HG02943 (cell line): ENCODE measurements around the gene CACNA1I.

ENCODE experiments used
- ATAC-seq: cut with Tn5 transposase; IDR thresholded peaks from one replicate; pipeline ENCODE4 v1.9.1; 2021; ENCODE audit warnings: mild to moderate bottlenecking, low read depth, moderate library complexity; ENCODE audit not compliant: unreplicated experiment

CACNA1I gene

DNA sequence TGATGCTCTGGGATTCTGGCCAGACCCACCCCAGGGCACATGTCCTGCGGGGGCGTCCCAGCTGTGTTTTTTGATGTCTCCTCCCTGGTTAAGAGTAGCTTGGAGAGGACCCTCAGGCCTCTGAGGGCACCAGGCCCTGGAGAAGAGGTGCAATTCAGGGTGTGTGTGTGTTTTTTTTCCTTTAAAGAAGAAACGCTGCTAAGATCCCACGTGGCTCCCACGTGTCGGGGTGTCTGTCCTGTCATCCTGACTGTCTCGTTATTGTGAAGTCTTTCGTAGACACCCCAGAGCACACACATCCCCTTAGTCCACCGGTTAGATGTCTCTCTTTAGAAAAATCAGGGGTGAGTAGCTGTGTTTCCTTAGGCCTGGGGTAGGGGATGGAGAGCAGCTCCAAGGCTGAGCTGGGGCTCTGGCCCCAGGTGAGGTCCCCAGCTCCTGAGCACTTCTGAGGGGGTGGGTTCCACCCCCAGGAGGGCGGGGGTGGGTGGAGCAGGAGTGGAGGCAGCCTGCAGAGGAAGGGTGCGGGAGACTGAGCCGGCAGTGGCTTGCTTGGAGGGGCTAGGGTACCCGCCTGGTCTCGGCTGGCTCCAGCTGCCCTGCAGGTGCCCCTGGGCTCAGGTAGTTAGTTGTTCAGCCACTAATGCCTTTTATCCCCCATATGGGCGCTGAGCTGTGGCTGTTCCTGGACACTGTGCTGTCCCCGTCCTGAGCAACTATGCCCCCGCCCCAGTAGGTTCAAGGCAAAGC, 116.4 kb downstream of the CACNA1I start:
- no peak for ATAC-seq

DNA sequence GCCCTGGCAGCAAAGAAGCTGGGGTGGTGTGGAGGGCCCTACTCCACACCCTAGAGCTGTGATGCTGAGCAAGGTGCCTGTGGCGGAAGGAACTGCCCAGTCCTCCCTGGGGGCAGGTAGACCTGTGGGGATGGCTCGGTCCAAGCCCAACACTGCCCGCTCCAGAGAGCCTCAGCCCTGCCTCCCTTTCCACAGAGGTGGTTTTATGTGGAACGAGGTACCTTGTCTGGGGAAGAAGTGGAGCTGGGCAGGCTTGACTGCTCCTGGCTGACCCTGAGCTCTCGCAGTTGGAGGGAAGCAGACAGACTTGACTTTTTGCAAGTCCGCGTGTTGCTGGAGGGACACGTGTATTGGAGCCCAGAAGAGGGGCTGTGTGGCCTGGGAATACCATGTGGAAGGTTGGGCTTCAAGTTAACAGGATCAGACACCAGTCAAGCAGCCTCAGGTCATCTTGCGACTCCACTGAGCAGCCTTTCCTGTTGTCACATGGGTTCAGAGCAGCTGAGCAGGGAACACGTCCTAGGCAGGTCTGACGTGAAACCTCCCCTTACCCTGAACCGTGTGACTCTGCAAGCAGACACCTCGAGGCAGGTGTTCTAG, 117.7 kb downstream of the CACNA1I start:
- no peak for ATAC-seq

DNA sequence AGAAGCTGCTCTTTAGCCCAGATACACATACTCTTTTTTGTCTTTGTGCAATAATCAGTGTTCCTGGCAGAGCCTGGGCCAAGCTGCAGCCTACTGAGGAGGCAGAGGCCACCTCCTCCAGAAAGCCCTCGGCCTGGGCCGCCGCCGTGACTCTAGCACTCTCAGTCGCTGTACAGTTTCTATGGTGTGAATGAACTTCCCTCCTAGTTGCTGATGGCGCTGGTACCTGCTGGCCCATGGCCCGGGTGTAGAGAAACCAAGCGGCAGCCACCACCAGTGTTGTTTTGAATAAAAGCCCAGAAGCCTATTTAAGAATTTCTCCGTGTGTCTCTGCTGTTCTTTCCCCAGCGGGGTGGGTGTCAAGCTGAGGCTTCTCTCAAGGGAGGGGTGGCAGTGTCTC, 118.9 kb downstream of the CACNA1I start:
- ATAC-seq, result no peak

DNA sequence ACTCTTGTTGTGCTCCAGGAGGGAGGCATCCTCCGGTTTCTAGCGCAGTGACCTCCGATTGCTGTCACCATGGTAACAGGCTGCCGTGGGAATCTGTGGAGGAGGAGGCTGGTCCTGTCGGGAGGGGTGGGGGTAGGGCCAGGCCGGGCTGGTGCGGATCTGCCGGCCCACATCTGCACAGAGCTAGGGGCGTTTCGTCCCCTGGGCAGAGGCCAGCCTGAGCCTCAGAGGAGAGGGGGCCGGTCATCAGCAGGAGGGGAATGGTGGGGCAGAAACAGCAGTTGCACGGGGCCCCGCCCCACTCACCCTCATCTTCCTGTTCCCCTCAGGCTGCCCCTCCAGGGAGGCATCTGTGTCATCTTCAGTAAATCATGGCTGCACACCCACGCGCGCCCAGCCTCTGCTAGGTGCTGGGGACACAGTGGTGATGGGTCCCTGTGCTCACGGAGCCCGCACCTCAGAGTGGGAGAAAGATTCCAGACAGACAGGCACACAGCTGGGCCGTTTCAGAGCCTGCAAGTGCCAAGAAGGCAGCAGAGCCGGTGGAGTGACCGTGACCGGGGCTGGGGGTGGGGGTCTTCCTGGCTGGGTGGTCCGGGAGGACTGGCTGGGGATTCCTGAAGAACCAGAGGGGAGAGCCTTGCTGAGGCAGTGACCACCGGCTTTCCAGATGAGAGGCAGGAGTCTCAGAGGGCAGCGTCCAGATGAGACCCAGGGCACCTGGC, 120.5 kb downstream of the CACNA1I start:
- no peak for ATAC-seq

DNA sequence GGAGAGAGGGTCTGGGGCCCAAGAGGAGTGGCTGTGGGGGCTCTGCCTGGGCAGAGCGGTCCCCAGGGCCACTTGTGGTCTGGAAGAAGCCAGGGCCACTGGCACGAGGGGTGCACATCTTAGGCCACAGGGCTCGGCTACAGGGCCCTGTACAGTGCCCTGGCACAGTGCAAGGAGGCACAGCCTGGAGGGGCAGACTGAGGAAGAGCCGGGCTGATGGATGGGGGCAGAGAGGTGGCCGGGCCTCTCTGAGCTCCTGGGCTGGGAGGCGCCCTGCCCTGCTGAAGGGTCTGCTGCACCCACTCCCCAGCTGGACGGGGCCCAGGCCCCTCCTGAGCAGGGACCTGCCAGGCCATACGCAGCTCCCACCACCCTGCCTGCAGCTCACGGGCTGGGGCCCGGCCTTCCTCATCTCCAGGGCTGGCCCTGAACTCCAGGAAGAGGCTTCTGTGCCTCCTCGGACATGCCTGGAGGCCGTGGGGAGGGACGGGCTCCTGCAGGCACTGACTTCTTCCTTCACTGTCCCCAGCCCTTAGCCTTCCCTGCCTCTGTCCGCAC, 123.5 kb downstream of the CACNA1I start:
- ATAC-seq, result no peak

DNA sequence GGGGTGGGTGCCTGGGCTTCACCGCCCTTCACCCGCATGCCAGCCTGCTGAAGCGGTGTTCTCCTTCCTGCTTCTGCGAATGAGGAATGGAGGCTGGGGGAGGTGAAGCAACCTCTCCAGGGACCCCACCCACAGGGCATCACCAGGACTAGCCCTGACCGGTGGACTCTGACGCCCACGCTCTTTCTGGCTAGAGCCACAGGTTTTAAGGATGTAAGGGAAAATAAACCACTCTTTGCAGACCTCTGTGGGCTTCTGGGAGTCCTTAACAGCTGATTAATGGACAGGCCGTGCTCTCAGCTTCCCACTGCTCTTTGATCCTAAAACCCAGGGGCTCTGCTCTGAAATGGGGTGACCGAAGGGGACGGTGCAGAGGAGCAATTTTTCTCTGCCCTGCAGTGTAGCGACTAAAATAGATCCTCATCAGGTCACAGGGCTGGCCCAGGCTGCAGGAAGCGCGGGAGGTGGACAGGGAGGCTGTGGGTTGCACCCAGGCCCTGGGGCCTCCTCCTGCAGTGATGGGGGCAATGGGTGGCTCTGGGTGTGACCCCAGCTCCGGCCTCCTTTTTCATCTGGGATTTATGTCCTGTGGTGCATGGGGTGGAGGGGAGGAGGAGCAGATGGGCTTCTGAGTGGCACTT, 127.4 kb downstream of the CACNA1I start:
- no peak for ATAC-seq

DNA sequence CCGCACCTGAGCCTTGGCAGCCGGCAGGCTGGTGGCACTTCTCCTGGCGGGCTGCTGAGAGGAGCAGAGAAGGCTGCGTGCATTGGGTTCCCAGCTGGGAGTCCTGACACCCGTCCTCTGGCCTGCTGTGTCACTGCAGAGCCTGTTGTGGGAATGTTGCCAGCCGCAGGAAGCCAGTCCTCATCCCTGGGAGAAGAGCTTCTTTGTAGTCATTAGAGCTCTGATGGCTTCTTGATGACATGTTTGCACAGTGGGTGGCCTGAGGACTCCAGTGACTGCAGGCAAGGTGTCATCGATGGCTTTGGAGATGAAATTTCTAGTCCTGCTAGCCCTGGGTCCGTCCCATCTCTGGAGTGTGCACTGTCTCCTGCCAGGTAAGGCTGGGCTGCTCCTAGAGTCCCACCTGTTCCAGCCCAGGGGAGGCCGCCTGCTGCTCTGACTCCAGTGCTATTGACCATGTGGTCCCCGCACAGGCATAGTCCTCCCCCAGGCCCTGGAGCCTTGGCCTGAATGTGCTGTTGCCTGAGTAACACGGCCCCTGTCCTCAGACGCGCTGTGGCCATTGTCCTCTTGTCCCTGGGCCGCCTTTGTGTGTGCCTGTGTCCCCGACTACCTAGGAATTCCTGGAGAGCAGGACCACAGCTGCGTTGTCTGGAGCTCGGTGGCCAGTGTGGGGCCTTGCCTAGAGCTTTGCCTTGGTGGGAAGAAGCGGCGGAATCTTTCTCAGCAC, 129.2 kb downstream of the CACNA1I start:
- ATAC-seq, result no peak

DNA sequence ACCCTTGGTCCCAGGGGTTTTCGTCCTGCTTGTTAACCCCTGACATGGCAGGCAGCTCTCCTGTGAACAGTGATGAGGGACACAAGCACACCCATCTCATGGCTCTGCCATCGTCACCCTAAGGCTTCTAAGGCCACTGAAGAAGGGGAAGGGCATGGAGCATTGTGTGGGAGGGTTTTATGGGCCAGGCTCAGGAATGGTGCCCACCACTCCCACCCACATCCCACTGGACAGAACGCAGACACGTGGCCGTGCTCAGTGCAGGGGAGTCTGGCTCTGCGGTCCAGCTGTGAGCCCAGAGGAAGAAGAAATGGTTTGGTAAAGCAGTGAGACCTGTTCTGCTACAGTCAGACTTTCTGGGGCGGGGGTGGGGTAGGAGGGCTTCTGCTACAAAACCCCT, 130.0 kb downstream of the CACNA1I start:
- ATAC-seq, result no peak

DNA sequence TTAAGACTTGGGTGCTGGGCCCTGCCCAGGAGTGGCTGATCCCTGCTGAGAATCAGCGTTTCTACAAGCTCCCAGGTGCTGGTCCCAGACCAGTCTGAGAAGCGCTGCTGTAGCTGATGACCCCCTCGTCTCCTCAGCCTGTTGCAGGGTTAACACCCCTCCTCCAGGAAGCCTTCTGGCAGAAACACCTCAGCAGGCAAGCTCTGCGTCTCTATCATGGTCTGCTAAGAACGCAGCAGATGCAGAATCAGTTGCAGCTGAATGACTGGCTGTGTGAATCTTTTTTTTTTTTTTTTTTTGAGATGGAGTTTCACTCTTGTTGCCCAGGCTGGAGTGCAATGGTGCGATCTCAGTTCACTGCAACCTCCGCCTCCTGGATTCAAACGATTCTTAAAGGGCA, 132.5 kb downstream of the CACNA1I start:
- ATAC-seq, result no peak

DNA sequence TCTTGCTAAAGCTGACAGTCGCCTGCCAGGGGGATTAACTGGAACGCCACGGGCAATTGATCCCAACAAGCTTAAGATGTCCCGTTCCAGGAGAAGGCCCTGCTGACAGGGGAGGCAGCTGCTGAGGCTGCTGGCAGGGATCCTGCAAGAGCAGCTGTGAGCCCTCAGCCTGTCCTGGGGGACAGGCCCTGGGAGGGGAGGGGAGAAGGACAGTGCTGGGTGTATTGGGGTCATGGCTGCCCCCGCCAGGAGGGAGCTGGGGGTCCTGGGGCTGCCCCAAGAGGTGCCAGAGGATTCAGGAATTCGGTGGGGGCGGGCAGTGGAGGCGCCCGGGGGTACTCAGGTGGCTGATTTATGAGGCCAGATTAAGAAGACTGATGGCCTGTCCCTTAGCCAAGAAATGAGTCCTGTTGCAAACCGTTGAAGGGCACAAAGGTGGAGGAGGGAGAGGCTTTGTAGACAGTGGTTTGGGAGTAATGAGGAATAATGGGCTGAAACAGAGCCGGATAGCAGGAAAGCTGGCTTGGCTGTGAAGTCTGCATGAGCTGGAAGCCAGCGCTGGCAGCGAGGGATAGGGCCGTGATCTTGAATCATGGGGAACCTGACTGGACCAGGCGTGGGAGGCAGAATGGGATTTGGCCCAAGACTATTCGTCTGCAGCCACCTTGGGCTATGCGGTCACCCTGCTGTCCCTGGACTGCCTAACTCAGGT, 133.5 kb downstream of the CACNA1I start:
- no peak for ATAC-seq

DNA sequence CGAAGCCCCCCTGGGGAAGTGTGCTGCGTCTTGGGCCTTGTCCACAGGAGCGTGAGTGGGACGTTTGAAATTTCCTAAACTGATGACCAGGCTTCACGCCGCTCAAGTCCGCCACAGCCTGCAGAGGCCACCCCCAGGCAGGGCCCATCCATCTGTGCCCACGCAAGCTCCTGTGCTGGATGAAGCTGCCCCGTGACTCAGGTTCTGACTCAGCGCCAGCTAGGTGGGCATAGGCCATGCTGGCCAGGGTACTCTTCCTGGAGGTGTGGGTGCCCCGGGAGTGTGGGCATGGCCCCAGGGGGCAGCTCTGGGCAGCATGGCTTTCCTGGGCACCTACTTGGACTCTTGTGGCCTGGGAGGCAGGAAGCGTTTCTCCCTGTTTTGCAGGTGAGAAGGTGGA, 134.8 kb downstream of the CACNA1I start:
- no peak for ATAC-seq

DNA sequence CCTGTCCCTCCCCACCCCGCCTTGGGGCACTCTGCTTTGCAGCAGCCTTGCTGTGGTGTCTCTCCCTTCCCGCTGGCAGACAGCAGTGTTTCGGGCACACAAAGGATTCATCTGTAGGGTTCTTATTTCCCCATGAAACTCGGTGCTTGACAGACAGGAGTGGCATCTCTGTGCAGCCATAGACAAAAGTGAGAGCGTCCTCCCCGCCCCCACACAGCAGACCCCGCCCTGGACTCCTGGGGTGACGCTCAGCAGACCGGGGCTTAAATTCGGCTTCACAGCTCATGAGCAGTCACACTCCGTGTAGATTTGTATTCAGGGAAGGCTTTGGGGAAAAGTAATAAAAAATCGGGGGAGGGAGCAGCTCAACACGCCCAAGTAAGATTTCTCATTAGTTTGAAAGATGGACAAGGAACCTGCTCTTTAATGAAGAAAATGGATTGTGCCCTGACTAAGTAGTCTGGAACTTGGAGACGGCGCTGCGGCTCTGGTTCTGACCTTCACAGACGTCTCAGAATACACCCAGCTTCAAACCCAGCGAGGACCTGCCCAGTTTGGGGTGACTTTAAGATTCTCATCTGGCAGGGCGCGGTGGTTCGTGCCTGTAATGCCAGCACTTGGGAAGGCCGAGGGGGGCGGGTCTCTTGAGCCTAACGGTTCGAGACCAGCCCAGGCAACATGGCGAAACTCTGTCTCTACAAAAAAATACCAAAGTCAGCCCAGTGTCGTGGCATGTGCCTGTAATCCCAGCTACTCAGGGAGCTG, 136.0 kb downstream of the CACNA1I start:
- no peak for ATAC-seq

DNA sequence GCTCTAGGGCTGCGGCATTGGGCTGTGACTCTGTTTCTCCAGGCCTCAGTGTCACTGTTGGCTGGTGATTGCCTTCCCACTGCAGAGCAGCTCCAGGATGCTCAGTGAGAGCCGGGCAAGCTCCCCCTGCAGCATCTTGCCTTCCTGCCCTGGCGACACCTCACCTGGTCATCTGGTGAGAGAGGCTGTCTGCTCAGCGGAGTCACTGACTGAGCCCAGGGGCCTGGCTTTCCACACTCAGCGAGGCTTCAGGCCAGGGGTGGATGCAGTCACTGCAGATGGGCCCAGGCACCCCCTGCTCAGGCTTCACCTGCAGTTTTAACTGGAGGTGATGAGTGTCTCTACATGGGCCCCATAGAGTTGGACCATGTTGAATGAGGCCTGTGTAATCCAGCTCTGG, 136.8 kb downstream of the CACNA1I start:
- ATAC-seq, result no peak

DNA sequence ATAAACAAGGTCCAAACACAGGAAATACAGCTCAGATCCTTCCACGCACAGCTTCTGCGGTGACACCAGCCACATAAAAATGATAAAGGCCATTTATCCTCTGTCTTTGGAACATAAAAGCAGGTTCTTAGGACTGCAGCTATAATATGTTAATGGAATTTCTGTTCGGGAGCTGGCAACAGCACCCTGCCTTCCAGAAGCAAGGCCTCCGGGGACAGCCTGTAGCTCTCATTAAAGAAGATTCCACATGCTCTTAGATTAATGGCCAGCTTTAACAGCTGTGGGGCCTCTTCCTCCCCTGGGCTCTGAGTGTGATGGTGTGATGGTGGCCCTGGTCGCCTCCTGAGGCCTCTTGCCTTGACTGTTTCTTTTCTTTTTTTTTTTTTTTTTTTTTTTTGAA, 137.3 kb downstream of the CACNA1I start:
- ATAC-seq, result no peak

DNA sequence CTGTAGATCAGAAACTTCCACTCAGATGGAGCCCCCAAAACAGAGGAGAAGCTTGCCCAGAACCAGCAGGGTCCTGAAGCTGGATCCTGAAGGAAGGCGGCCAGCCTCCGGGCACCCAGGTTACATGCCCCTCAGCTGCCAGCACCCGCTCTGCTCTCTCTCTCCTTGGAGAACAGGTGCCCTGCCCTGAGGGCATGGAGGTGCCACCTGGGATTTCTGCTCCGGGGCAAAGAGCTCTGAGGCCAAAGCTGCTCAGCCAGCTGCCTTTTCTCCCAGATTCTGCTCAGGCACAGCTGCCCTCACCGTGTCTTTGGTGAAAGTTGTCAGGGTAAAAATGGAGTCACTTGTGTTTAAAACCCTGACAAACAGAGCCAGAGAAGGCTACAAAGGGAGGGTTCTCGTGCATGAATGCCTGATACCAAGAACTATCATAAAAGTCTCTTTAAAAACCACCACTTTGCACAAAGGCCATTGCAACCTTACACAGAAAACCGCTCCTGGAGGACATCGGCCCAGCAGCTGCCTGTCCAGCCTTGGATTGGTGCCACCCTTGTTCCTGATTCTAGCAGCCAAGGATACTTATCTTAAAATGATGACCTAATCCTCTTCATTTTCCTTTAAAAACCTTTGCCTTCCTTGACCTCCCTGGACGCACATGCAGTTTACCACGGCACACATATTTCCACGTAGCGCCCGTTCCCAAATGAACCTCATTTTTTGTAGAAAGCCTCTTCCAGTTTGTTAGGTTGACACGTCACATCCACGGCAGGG, 140.0 kb downstream of the CACNA1I start:
- no peak for ATAC-seq

DNA sequence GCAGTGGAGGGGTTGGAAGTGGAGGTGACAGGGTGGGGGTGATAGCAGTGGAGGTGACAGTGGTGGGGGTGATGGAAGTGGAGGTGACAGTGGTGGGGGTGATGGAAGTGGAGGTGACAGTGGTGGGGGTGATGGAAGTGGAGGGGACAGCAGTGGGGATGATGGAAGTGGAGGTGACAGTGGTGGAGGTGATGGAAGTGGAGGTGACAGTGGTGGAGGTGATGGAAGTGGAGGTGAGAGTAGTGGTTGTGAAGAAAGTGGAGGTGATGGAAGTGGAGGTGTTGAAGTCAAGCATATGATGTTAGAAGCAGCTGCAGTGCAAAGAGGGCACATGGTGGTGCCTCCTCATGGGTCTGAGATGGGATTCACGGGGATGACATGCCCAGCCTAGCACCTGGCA, 141.5 kb downstream of the CACNA1I start:
- no peak for ATAC-seq

DNA sequence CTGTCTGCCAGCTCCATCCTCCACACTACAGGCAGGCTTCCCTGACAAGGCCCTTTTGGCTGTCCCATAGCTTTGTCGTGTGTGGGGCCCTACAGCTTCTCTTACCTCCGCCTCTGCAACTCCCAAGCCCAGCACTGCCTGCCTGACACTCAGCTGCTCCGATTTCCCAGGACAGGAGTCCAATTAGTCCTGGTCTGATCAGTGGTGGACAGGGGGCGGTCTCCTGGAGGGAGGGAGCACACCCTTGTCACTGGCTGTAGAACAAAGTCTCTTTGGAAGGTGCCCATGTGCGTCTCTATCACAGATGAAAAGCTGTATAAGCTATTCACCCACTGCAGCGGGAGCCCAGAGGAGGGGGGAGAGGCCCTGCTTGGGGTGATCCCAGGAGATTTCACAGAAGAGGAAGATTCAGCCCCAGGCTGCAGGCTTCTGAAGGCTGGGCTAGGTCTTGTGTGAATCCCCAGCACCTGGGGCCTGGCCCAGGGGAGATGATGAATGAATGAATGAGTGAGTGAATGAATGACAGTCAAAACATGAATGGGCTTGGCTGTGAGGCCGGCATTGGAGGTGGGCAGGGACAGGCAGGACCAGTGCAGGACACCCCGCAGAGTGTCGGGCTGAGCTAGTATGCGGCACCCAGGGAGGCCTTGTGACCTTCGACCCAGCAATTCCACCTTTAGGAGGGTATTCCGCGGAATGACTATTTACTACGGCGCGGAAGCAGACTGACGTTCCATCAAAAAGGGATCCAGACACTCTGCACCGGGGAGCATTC, 142.4 kb downstream of the CACNA1I start:
- no peak for ATAC-seq
